HepG2 (cell line): Measurements from ENCODE around the gene MACROD2. TPM values are rescaled to one million over a fixed set of nuclear protein-coding genes. Genes with fewer than 3 reads are reported as not detected.

Experiments
- CHCHD3 ChIP-seq: sonication (generic); formaldehyde crosslinking; IDR thresholded peaks from 2 replicates; pipeline ENCODE4 v1.8.0; 2022; ENCODE audit warnings: mild to moderate bottlenecking, missing genetic modification reagents, moderate library complexity
- SMARCE1 ChIP-seq: fragments of 450-650 bp; IDR thresholded peaks from 2 replicates; pipeline ENCODE4 v1.6.1; 2017; ENCODE audit warnings: borderline replicate concordance
- ZNF724P ChIP-seq: sonication (generic); formaldehyde crosslinking; IDR thresholded peaks from 2 replicates; pipeline ENCODE4 v1.8.0; 2022; ENCODE audit warnings: missing genetic modification reagents, borderline replicate concordance
- polyA plus RNA-seq, 8 experiments: library from polyadenylated mRNA; depleted of rRNA in 3 of 8; stranded (reverse) in 7 of 8; unstranded in 1 of 8; fragments of >200 nt; fragmentation: Illumina TruSeq in 4 of 8; extraction: Trizol in 4 of 8; gene quantifications; 2 replicates each; pipeline versions ENCODE4 v1.2.1 to v1.2.3, GENCODE V29; 2011 to 2016; ENCODE audit warnings: low read depth in 4 of 8, missing spikeins in 1 of 8, mixed read lengths in 1 of 8; ENCODE audit not compliant: insufficient read depth in 1 of 8
- total RNA-seq, 5 experiments: library from RNA; depleted of rRNA; stranded (reverse); fragments of >200 nt; fragmentation: Illumina TruSeq; extraction: Trizol; gene quantifications; 2 replicates each; pipeline ENCODE4 v1.2.3, GENCODE V29; 2016; ENCODE audit warnings: low read depth in 1 of 5
- TF ChIP-seq, protein P1 (sequence below): sonication (generic); formaldehyde crosslinking; IDR thresholded peaks from 2 replicates; pipeline ENCODE4 v1.4.0; 2020; ENCODE audit warnings: mild to moderate bottlenecking, missing genetic modification reagents, borderline replicate concordance
- TF ChIP-seq, protein P2 (sequence below): sonication (generic); formaldehyde crosslinking; IDR thresholded peaks from 2 replicates; pipeline ENCODE4 v1.5.0; 2020; ENCODE audit warnings: missing genetic modification reagents
- TF ChIP-seq, protein P3 (sequence below): sonication (generic); formaldehyde crosslinking; IDR thresholded peaks from 2 replicates; pipeline ENCODE4 v1.4.0; 2020; ENCODE audit warnings: mild to moderate bottlenecking, missing genetic modification reagents, borderline replicate concordance

The MACROD2 gene
- total and polyA plus RNA-seq, 2 of the 13 experiments (the other 11 are each of a cell fraction or from before 2014, with no cell fraction given): 0.13 to 0.51 TPM

DNA sequence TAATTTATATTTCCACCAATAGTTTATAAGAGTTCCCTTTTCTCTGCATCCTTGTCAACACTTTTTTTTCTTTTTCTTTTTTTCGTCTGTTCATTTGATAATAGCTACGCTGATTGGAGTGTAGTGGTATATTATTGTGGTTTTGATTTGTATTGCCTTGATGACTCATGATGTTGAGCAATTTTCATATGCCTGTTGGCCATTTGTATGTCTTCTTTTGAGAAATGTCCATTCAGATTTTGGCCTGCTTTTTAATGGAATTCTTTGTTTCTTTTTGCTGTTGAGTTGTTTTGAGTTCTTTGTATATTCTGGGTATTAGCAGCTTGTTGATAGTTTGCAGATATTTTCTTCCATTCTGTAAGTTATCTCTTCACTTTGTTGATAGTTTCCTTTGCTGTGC, 1804.6 kb downstream of the MACROD2 start (continued):
- TF ChIP-seq, protein P1, sequence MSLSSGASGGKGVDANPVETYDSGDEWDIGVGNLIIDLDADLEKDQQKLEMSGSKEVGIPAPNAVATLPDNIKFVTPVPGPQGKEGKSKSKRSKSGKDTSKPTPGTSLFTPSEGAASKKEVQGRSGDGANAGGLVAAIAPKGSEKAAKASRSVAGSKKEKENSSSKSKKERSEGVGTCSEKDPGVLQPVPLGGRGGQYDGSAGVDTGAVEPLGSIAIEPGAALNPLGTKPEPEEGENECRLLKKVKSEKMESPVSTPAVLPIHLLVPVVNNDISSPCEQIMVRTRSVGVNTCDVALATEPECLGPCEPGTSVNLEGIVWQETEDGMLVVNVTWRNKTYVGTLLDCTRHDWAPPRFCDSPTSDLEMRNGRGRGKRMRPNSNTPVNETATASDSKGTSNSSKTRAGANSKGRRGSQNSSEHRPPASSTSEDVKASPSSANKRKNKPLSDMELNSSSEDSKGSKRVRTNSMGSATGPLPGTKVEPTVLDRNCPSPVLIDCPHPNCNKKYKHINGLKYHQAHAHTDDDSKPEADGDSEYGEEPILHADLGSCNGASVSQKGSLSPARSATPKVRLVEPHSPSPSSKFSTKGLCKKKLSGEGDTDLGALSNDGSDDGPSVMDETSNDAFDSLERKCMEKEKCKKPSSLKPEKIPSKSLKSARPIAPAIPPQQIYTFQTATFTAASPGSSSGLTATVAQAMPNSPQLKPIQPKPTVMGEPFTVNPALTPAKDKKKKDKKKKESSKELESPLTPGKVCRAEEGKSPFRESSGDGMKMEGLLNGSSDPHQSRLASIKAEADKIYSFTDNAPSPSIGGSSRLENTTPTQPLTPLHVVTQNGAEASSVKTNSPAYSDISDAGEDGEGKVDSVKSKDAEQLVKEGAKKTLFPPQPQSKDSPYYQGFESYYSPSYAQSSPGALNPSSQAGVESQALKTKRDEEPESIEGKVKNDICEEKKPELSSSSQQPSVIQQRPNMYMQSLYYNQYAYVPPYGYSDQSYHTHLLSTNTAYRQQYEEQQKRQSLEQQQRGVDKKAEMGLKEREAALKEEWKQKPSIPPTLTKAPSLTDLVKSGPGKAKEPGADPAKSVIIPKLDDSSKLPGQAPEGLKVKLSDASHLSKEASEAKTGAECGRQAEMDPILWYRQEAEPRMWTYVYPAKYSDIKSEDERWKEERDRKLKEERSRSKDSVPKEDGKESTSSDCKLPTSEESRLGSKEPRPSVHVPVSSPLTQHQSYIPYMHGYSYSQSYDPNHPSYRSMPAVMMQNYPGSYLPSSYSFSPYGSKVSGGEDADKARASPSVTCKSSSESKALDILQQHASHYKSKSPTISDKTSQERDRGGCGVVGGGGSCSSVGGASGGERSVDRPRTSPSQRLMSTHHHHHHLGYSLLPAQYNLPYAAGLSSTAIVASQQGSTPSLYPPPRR: no peak
- TF ChIP-seq CHCHD3 (CRISPR knock-in tag) (no peak), ZNF724P (CRISPR knock-in tag) (no peak), SMARCE1 (no peak)
- TF ChIP-seq, protein P2, sequence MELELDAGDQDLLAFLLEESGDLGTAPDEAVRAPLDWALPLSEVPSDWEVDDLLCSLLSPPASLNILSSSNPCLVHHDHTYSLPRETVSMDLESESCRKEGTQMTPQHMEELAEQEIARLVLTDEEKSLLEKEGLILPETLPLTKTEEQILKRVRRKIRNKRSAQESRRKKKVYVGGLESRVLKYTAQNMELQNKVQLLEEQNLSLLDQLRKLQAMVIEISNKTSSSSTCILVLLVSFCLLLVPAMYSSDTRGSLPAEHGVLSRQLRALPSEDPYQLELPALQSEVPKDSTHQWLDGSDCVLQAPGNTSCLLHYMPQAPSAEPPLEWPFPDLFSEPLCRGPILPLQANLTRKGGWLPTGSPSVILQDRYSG (CRISPR knock-in tag): no peak
- TF ChIP-seq, protein P3, sequence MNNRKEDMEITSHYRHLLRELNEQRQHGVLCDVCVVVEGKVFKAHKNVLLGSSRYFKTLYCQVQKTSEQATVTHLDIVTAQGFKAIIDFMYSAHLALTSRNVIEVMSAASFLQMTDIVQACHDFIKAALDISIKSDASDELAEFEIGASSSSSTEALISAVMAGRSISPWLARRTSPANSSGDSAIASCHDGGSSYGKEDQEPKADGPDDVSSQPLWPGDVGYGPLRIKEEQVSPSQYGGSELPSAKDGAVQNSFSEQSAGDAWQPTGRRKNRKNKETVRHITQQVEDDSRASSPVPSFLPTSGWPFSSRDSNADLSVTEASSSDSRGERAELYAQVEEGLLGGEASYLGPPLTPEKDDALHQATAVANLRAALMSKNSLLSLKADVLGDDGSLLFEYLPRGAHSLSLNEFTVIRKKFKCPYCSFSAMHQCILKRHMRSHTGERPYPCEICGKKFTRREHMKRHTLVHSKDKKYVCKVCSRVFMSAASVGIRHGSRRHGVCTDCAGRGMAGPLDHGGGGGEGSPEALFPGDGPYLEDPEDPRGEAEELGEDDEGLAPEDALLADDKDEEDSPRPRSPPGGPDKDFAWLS (CRISPR knock-in tag): no peak
